HG02588 (cell line): ENCODE measurements around the gene ANKS1B.

Experiments used
- ATAC-seq: cut with Tn5 transposase; IDR thresholded peaks from one replicate; pipeline ENCODE4 v1.9.1; 2021; ENCODE audit warnings: mild to moderate bottlenecking, moderate library complexity; ENCODE audit not compliant: unreplicated experiment

Gene ANKS1B

GRCh38 chr12:99142651-99143050 lies 842.1 kb downstream of the ANKS1B start:
- ATAC-seq = no peak

DNA sequence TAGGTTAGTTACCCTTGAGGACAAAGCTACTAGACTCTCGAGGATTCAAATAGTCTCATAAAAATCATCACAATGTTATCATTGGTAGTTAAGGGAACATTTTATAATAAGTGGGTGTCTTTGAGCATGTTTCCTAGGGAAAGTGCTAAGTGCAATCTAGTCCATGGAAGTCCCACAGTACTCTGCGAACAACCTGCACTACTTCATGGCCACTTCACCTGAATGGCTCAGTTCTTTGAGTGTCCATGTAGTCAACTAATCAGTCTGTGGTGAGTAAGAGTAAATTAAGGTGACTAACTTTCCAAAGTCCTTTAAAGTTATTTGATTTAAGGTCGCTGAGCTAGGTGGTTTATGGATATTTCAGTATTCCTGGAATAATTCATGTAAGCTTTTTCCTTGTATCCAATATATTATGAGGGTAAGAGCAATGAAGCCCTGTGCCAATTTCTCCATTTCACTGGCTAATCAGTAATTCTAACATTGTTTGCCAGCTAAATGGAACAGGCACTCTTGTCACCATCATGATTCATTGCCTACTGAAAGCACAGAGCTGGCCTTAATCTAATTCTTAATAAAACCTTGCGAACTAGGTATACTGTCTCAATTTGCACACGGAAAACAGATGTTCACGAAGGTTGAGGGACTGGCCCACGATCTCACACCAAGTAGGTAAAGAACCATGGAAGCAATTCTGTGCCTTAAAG lies 844.6 kb downstream of the ANKS1B start:
- no peak for ATAC-seq

GRCh38 chr12:99138393-99138792 lies 846.3 kb downstream of the ANKS1B start:
- ATAC-seq = no peak

DNA sequence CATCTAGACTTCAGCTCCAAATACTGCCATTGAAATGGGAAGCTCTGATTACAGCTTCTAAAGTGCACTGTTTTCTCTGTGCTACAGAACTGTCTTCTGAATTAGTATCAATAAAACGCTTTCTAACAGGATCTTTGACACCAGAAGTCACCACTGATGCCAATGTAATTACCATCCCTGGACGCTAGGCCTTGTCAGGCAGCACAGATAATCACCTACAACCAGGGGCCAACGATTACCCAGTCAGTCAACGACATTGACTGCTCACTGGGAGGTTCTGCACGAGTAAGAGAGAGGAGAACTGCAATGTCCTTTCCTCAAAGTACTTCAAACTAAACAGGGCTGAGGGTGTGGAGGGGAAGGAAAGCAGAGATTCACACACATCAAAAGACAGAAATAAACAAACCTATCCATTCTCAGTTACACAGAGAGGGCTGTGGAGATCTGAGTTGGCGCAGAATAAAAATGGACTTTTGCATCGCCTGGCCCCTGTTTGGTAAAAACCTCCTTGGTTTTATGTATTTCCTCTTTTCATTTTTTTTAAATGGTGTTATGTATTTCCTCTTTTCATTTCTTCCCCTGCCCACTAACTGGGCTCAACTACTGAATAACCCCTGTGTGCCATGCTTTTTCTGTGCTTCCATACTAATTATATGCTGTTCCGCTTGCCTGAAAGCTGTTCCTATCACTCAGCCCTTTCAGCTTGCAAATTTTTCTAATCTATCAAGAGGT lies 847.4 kb downstream of the ANKS1B start:
- ATAC-seq = no peak

- no peak for ATAC-seq
These were observed 848.2 kb downstream of the ANKS1B start for GRCh38 chr12:99136516-99136915.

DNA sequence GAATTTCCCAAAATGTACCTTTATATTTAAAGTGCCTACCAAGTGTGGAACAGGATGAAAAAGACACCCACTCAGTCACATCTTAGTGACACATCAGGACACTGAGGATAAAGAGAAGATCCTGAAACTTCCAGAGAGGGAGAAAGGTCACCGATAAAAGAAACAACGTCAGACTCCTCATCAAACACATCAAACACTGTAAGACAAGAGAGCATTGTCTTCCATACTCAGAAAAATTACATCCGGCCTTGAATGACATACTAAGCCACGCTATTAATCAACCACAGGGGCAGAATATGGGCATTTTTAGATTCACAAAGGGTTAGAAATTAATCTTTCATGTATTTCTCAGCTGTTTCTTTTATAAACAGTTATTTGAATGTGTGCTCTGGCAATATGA lies 849.4 kb downstream of the ANKS1B start:
- no peak for ATAC-seq

DNA sequence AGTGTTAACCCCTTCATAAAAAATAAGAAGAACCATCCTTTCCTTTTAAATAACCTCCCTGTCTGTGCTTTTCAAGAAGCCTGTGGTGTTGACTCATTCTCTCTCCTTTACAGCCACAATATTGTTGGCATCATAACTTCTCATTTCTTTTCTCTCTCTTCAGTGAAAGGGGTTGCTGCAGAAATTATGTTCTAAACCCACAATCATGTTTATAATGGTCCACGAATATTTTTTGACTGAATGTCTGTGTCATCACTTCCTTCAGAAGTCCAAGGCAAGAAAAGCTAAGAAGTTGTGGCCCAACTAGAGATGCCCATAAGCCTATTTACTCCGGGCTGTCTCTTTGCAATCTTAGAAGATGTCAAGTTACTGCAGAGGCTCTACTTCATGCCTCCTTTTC lies 851.3 kb downstream of the ANKS1B start:
- ATAC-seq = no peak

- ATAC-seq = no peak
These were observed 853.0 kb downstream of the ANKS1B start for GRCh38 chr12:99131751-99132199.

DNA sequence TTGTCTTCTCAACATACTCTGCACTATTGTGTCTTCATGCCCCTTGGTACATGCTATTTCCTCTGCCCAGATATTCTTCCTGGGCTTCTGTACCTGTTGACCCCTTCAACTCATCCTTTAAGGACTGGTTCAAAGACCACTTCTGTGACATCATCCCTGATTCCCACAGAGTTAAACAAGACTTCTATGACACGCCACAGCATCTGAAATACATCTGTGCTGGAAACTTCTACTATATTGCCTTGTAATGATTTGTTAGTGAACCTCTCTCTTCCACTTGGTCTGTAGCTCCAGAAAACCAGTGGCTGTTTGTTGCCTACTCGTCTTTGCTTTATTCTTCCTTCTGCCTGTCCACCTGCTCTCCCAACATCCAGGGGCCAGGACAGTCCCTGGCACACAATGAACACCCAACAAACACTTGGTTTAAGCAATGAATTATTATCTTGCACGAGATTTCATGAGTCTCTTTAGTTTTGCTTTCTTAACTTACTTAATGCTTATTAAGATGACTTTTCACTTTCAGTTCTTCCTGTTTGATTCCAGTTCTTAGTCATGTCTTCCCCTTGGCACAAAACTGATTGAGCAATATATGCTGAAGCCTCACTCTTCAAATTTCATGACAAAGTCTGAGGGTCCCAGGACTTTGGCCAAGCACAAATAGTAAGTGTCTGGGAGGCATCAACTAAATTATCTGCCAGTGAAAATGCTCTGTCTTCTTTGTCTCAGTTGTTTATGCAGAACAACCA lies 853.8 kb downstream of the ANKS1B start:
- peak; percentile 90 for ATAC-seq

DNA sequence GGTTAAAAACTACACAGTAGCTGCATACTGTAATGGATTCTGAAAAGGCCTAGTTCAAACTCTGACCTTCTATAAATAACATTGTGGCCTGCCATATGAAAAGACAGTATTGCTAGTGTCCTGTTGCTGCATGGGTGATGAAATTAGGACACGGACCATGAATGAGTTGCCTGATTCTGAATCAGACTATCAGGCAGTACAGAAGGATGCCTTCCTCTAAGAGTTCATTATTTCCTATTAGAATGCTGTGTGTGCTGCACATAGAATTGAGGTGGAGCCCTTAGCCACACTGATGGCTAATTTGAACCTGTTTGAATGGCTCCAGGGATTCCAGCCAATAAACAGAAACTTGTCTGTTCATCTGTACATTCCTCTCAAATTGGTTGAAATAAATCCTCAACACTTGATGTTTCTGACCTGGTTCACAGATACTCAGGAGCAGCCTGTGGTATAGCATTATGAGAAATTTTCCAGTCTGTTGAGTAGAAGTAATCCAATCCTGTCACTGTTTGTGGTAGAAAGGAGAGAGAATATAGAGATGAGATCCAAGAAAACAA lies 856.4 kb downstream of the ANKS1B start:
- ATAC-seq = no peak

GRCh38 chr12:99122959-99123358 lies 861.8 kb downstream of the ANKS1B start:
- ATAC-seq = no peak

DNA sequence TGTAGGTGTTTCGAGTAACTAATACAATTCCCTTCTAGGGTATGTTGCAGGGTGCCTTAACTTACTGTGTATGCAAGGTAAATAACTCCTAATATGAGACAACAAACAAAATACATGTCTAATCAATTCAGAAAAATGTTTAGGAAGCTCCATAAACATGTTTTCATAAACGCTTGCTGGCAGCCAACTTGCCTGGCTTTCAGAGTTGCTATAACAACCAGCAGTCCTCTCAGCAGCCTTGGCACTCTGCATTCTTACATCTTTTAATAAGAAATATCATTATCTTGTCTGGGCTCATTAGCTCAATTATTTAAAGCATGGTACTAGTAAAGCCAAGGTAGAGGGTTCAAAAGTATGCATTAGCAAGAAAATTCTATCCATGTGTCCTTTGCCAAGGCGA lies 862.2 kb downstream of the ANKS1B start:
- no peak for ATAC-seq

GRCh38 chr12:99121546-99121945 lies 863.2 kb downstream of the ANKS1B start:
- no peak for ATAC-seq

GRCh38 chr12:99119943-99120342 lies 864.8 kb downstream of the ANKS1B start:
- ATAC-seq = no peak

DNA sequence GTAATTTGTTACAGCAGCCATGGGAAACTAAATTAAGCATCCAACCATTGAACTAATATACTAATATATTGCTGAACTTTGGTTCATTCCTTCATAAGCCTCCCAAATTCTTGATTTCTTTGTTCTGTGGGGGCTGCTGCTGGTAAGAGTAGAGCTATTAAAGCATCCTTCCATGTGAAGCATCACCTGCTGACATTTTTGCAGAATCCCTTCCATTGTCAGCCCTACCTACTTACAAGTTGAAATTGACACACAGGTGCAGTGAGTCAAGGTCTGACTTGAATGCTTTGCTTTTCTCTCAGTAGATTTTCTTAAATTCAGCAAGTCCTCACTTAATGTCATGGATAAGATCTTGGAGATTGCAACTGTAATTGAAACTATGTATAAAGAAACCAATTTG lies 865.3 kb downstream of the ANKS1B start:
- no peak for ATAC-seq

GRCh38 chr12:99111600-99111999 lies 873.1 kb downstream of the ANKS1B start:
- ATAC-seq = no peak

- no peak for ATAC-seq
These were observed 873.9 kb downstream of the ANKS1B start for GRCh38 chr12:99110868-99111267.

DNA sequence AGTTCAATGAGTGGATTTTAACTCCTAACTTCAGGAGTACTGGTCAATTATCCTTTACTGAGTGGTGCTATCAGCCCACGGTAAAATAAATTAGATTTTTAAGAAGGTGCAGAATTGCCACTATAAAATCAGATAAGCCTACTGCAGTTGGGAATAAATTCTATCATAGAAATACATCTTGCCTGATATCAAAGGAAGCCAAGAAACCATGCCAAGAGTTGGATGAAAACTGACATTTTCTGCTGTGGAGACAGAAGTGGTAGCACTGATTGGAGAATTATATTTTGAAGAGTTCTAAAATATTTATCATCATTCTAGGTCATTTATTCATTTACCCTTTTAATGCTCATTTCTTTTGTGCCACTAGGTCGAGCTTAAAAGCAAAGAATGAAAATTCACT lies 874.5 kb downstream of the ANKS1B start:
- no peak for ATAC-seq

- ATAC-seq = no peak
These were observed 875.8 kb downstream of the ANKS1B start for GRCh38 chr12:99108924-99109323.

DNA sequence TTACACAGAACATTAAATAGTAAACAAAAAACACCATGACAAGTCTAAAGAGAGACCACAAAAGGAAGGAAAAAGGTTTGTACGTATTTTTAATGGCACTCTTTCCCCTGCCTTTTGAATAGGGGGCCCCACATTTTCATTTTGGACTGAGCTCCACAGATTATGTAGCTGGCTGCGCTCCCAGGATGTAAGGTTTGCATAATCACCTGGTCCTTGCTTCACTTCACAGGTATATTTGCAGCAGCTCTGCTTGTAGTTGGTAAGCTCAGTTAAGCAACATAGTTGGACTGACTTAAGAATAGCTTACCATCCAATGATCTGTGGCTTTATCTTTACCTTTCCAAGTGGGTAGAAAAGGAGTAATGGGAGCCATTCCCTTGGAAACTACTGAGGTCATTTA lies 885.0 kb downstream of the ANKS1B start:
- no peak for ATAC-seq

GRCh38 chr12:99097171-99097570 lies 887.6 kb downstream of the ANKS1B start:
- no peak for ATAC-seq
